Measurements from ENCODE around the gene NBPF1.
"Not testable (repeated sequence)": the region's sequence is repeated elsewhere in the genome, so short reads cannot be mapped to it uniquely, and the experiment has no call there.

GRCh38 chr1:16519255-16519951 is 94.0 kb downstream of the NBPF1 start:
- TF ChIP-seq EZH2 (IDR thresholded peaks at IDR 0.05; ENCODE audit: borderline replicate concordance, low read depth, low read length, severe bottlenecking): not testable (repeated sequence)
- TF ChIP-seq, protein P1, sequence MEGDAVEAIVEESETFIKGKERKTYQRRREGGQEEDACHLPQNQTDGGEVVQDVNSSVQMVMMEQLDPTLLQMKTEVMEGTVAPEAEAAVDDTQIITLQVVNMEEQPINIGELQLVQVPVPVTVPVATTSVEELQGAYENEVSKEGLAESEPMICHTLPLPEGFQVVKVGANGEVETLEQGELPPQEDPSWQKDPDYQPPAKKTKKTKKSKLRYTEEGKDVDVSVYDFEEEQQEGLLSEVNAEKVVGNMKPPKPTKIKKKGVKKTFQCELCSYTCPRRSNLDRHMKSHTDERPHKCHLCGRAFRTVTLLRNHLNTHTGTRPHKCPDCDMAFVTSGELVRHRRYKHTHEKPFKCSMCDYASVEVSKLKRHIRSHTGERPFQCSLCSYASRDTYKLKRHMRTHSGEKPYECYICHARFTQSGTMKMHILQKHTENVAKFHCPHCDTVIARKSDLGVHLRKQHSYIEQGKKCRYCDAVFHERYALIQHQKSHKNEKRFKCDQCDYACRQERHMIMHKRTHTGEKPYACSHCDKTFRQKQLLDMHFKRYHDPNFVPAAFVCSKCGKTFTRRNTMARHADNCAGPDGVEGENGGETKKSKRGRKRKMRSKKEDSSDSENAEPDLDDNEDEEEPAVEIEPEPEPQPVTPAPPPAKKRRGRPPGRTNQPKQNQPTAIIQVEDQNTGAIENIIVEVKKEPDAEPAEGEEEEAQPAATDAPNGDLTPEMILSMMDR (IDR thresholded peaks at IDR 0.05; ENCODE audit: extremely low read depth in 1 of 2, insufficient read depth in 1 of 2, low read depth in 1 of 2, low read length in 2 of 2): not testable (repeated sequence)
